Right lobe of liver (tissue), 6 donors: ENCODE results near the gene DES. TPM values are rescaled to one million over a fixed set of nuclear protein-coding genes. Genes with fewer than 3 reads are reported as not detected.

Experiments used
- ATAC-seq, 4 donors: fragments of 200-7000 bp; cut with Tn5 transposase; one replicate each; pipeline ENCODE4 v1.9.1; 2020; ENCODE audit warnings: mild to moderate bottlenecking in 4 of 4, moderate library complexity in 4 of 4
- DNase-seq, 3 donors: peaks; one replicate each; pipeline ENCODE4 v3.0.0-alpha.2; 2020
- H3K27ac ChIP-seq, 3 donors: fragments of 200-600 bp; one replicate each; pipeline ENCODE4 v1.8.0; 2022
- H3K27me3 ChIP-seq, 2 donors: fragments of 200-600 bp; one replicate each; pipeline ENCODE4 v1.8.0; 2022
- H3K36me3 ChIP-seq, 4 donors: fragments of 200-600 bp; sonication (generic) in 1 of 4; one replicate each; pipeline versions ENCODE4 v1.5.1 to v1.8.0; 2017 to 2022; ENCODE audit warnings: control low read depth in 1 of 4
- H3K4me1 ChIP-seq, 4 donors: fragments of 200-600 bp; sonication (generic) in 1 of 4; one replicate each; pipeline versions ENCODE4 v1.5.1 to v1.8.0; 2017 to 2022; ENCODE audit warnings: control low read depth in 1 of 4
- H3K4me3 ChIP-seq, 3 donors: fragments of 200-600 bp; one replicate each; pipeline ENCODE4 v1.8.0; 2022
- H3K9me3 ChIP-seq, 4 donors: fragments of 200-600 bp; sonication (generic) in 1 of 4; one replicate each; pipeline versions ENCODE4 v1.5.1 to v1.8.0; 2017 to 2022; ENCODE audit warnings: control low read depth in 1 of 4
- CTCF ChIP-seq, 4 donors: fragments of 200-600 bp in 3 of 4; fragments of 450-650 bp in 1 of 4; IDR thresholded peaks; one replicate each; pipeline versions ENCODE4 v1.5.1 to v1.8.0; 2016 to 2022; ENCODE audit warnings: antibody characterized with exemption in 4 of 4, mild to moderate bottlenecking in 2 of 4
- POLR2A ChIP-seq: fragments of 450-650 bp; IDR thresholded peaks from one replicate; pipeline ENCODE4 v1.6.1; 2017; ENCODE audit warnings: antibody characterized with exemption, mild to moderate bottlenecking
- WGBS: methylation state at CpG from one replicate; pipeline ENCODE4 v1.1.6; 2018; ENCODE audit warnings: low coverage, low lambda C conversion rate; ENCODE audit not compliant: insufficient coverage; ENCODE audit errors: missing lambda C conversion rate; 5-methylcytosine and 5-hydroxymethylcytosine counted together
- intact Hi-C, 2 donors: fragments of 100-400 bp; cut with DNase I; formaldehyde crosslinking; loops; one replicate each; pipeline versions ENCODE4 v1.11.2 to v1.14.1; 2022
- total RNA-seq, 6 experiments: library from RNA; depleted of rRNA in 2 of 6; stranded (reverse); fragments of >200 nt in 2 of 6; fragmentation: NEBNext Ultra II Directional in 3 of 6; extraction: Animal tissue kit (Norgen Biotek cat#: 25700) in 3 of 6; gene quantifications; one replicate each; pipeline versions ENCODE4 v1.1.0 to v1.2.4, GENCODE V29; 2016 to 2023
- donor health status: DM: no; HTN: yes; CAD: no.
- donor health status: DM: no; HTN: no; CAD: no.
- donor health status: DM: no; HTN: no; CAD: no.
- donor health status: DM: no; HTN: yes; CAD: no.
- donor health status: DM: no; HTN: yes; CAD: no.

DES gene
- total RNA-seq, 6 experiments from 2014 or later = 1.2 to 25.6 (median 2.5) TPM

GRCh38 chr2:219398721-219399363, 19.3 kb upstream of the DES start:
- Histone ChIP-seq H3K27me3 (no peaks in the 10 kb centered on the region), H3K36me3 (no peaks in the 10 kb centered on the region), H3K9me3 (no peaks in the 10 kb centered on the region), H3K4me1 (peaks cover 0 to 15% (median 0%) of the 10 kb centered on the region in 4 donors), H3K27ac (peak overlapping the region in 2 of 3 donors; percentile 20 to 57), H3K4me3 (peak overlapping the region in 1 of 3 donors; percentile 18)
- 15% methylated on average over 4 of the region's 5 CpGs for WGBS
- intact Hi-C loops = no loop called here
- ATAC-seq = peak; percentile 78 to 84 (median 81)
- DNase-seq = peak in 1 of 3 donors; percentile 54
- TF ChIP-seq CTCF (IDR thresholded peaks at IDR 0.05) = no peak
- no peak for TF ChIP-seq POLR2A

GRCh38 chr2:219399716-219400478, 18.3 kb upstream of the DES start:
- Histone ChIP-seq H3K9me3 (no peaks in the 10 kb centered on the region), H3K4me1 (peaks cover 0 to 15% (median 0%) of the 10 kb centered on the region in 4 donors), H3K36me3 (no peaks in the 10 kb centered on the region), H3K27ac (no peak overlapping the region), H3K4me3 (no peak overlapping the region), H3K27me3 (no peaks in the 10 kb centered on the region)
- DNase-seq = no peak
- 72% methylated on average over 7 of the region's 14 CpGs for WGBS
- TF ChIP-seq POLR2A = no peak
- no peak for TF ChIP-seq CTCF (IDR thresholded peaks at IDR 0.05)
- ATAC-seq = no peak
- intact Hi-C loops = loop anchor here in 1 of 2 donors (10.0 kb wide), 1 partner anchor 125 kb away; no protein-coding TSS in a partner anchor

- DNase-seq = no peak
- Histone ChIP-seq H3K4me3 (no peak overlapping the region), H3K9me3 (no peaks in the 10 kb centered on the region), H3K36me3 (no peaks in the 10 kb centered on the region), H3K4me1 (peaks cover 0 to 15% (median 0%) of the 10 kb centered on the region in 4 donors), H3K27ac (no peak overlapping the region), H3K27me3 (no peaks in the 10 kb centered on the region)
- WGBS = 26% methylated on average over 3 of the region's 6 CpGs
- intact Hi-C loops = loop anchor here in 1 of 2 donors (10.0 kb wide), 1 partner anchor 124 kb away; no protein-coding TSS in a partner anchor
- TF ChIP-seq CTCF (IDR thresholded peaks at IDR 0.05) (no peak), POLR2A (no peak)
- ATAC-seq = no peak
Observed at GRCh38 chr2:219400562-219400961, 17.6 kb upstream of the DES start.

- no peaks in the 10 kb centered on the region for H3K36me3 ChIP-seq
- no peak for TF ChIP-seq POLR2A
- no peak for TF ChIP-seq CTCF (IDR thresholded peaks at IDR 0.05)
- WGBS = 78% methylated on average over 6 of the region's 8 CpGs
- no peak overlapping the region for H3K27ac ChIP-seq
- ATAC-seq (no peak), DNase-seq (no peak)
- no peak overlapping the region for H3K4me3 ChIP-seq
- intact Hi-C loops = loop anchor here in 1 of 2 donors (10.0 kb wide), 1 partner anchor 123 kb away; no protein-coding TSS in a partner anchor
- no peaks in the 10 kb centered on the region for H3K27me3 ChIP-seq
- peaks cover 0 to 15% (median 0%) of the 10 kb centered on the region in 4 donors for H3K4me1 ChIP-seq
- no peaks in the 10 kb centered on the region for H3K9me3 ChIP-seq
Observed at GRCh38 chr2:219401606-219402005, 16.6 kb upstream of the DES start.
